GM12891 (cell line): ENCODE measurements around the gene LYST.

Source experiments
- DNase-seq: peaks from one replicate; pipeline ENCODE4 v3.0.0; 2011; ENCODE audit warnings: low spot score; ENCODE audit not compliant: insufficient read length
- FAIRE-seq: peaks from 2 replicates; lab custom pipeline; 2011; peaks lifted over from hg19 to GRCh38; lab: Jason Lieb, UNC
- PAX5 ChIP-seq: IDR thresholded peaks from 2 replicates; pipeline ENCODE4 v1.6.1; 2011; ENCODE audit warnings: low read length, moderate library complexity, mild to moderate bottlenecking; ENCODE audit not compliant: insufficient read depth, severe bottlenecking
- POLR2A ChIP-seq: IDR thresholded peaks from 2 replicates; pipeline ENCODE4 v1.6.1; 2011; ENCODE audit warnings: low read depth, low read length, control low read depth
- POLR2AphosphoS5 ChIP-seq: IDR thresholded peaks from 2 replicates; pipeline ENCODE4 v1.6.1; 2011; ENCODE audit warnings: low read depth, low read length, control low read depth
- POU2F2 ChIP-seq: IDR thresholded peaks from 2 replicates; pipeline ENCODE4 v1.6.1; 2011; ENCODE audit warnings: low read depth, mild to moderate bottlenecking, control low read depth, low read length, moderate library complexity
- SPI1 ChIP-seq: IDR thresholded peaks from 2 replicates; pipeline ENCODE4 v1.6.1; 2011; ENCODE audit warnings: low read depth, low read length, control low read depth
- TAF1 ChIP-seq: IDR thresholded peaks from 2 replicates; pipeline ENCODE4 v1.6.1; 2011; ENCODE audit warnings: low read depth, low read length, control low read depth

The LYST gene

GRCh38 chr1:235873045-235873444 lies 6.3 kb upstream of the LYST start:
- no peak for TF ChIP-seq TAF1
- no peak for TF ChIP-seq PAX5
- no peak for TF ChIP-seq POLR2AphosphoS5
- TF ChIP-seq POLR2A: no peak
- TF ChIP-seq SPI1: no peak
- TF ChIP-seq POU2F2: no peak
- FAIRE-seq (peak; percentile 48), DNase-seq (no peak)

GRCh38 chr1:235872270-235872669 lies 5.6 kb upstream of the LYST start:
- TF ChIP-seq PAX5: no peak
- TF ChIP-seq TAF1: no peak
- no peak for TF ChIP-seq POLR2AphosphoS5
- TF ChIP-seq POU2F2: no peak
- TF ChIP-seq POLR2A: no peak
- TF ChIP-seq SPI1: no peak
- FAIRE-seq (no peak), DNase-seq (no peak)

- no peak for DNase-seq
- peak; percentile 93 for TF ChIP-seq SPI1
- TF ChIP-seq TAF1: no peak
- TF ChIP-seq POLR2A: peak; percentile 48; the same call in 1 of the 2 replicates
- TF ChIP-seq POLR2AphosphoS5: no peak; the same call in 1 of the 2 replicates
- no peak for TF ChIP-seq POU2F2
- no peak for TF ChIP-seq PAX5
- FAIRE-seq: peak; percentile 61
These were observed 1.3 kb upstream of the LYST start for GRCh38 chr1:235867903-235868469.

GRCh38 chr1:235866913-235867845 lies 473 bp upstream of the LYST start:
- FAIRE-seq: peak; percentile 99
- TF ChIP-seq TAF1 (peak; percentile 61; the same call in 1 of the 2 replicates), SPI1 (no peak), POLR2A (peak; percentile 65), POU2F2 (no peak), PAX5 (no peak), POLR2AphosphoS5 (peak; percentile 77)
- DNase-seq: peak; percentile 89

- DNase-seq (no peak), FAIRE-seq (no peak)
- TF ChIP-seq POU2F2 (no peak), TAF1 (no peak), SPI1 (no peak), POLR2A (no peak), PAX5 (no peak), POLR2AphosphoS5 (no peak)
These were observed 1.0 kb downstream of the LYST start for GRCh38 chr1:235865565-235866204.

- no peak for DNase-seq
- TF ChIP-seq SPI1 (no peak), POLR2A (no peak), POLR2AphosphoS5 (no peak), PAX5 (no peak), POU2F2 (no peak), TAF1 (no peak)
- no peak for FAIRE-seq
These were observed 1.7 kb downstream of the LYST start for GRCh38 chr1:235864931-235865525.

GRCh38 chr1:235864469-235864868 lies 2.2 kb downstream of the LYST start:
- no peak for TF ChIP-seq TAF1
- no peak for TF ChIP-seq POLR2A
- no peak for TF ChIP-seq PAX5
- no peak for TF ChIP-seq POLR2AphosphoS5
- TF ChIP-seq SPI1: no peak
- no peak for TF ChIP-seq POU2F2
- DNase-seq (no peak), FAIRE-seq (peak; percentile 66)

- DNase-seq (no peak), FAIRE-seq (peak; percentile 40)
- TF ChIP-seq SPI1: no peak
- TF ChIP-seq TAF1: no peak
- no peak for TF ChIP-seq POU2F2
- no peak for TF ChIP-seq POLR2A
- no peak for TF ChIP-seq PAX5
- no peak for TF ChIP-seq POLR2AphosphoS5
These were observed 3.0 kb downstream of the LYST start for GRCh38 chr1:235863699-235864093.
